Fibroblast of upper back skin (primary cell): ENCODE data around the gene DRC7.
A peak's percentile ranks its signal among the peaks of the same experiment; 100 is the strongest.
"Not testable (repeated sequence)": the region's sequence is repeated elsewhere in the genome, so short reads cannot be mapped to it uniquely, and the experiment has no call there.

ENCODE experiments used
- DNase-seq: peaks from one replicate; pipeline ENCODE4 v3.0.0-alpha.2; 2013

Gene DRC7

DNA sequence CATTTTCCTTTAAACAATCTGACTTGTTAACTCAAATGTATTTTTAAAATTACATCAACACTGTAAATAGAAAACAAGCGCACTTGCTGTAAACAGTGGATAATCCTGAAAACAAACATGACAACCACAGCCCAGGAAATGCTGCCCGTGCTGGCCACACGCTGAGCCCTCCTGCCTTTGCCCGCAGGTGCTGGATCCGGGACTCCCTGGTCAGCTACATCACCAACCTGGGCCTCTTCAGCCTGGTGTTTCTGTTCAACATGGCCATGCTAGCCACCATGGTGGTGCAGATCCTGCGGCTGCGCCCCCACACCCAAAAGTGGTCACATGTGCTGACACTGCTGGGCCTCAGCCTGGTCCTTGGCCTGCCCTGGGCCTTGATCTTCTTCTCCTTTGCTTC lies 33.1 kb upstream of the DRC7 start:
- no peak for DNase-seq

DNA sequence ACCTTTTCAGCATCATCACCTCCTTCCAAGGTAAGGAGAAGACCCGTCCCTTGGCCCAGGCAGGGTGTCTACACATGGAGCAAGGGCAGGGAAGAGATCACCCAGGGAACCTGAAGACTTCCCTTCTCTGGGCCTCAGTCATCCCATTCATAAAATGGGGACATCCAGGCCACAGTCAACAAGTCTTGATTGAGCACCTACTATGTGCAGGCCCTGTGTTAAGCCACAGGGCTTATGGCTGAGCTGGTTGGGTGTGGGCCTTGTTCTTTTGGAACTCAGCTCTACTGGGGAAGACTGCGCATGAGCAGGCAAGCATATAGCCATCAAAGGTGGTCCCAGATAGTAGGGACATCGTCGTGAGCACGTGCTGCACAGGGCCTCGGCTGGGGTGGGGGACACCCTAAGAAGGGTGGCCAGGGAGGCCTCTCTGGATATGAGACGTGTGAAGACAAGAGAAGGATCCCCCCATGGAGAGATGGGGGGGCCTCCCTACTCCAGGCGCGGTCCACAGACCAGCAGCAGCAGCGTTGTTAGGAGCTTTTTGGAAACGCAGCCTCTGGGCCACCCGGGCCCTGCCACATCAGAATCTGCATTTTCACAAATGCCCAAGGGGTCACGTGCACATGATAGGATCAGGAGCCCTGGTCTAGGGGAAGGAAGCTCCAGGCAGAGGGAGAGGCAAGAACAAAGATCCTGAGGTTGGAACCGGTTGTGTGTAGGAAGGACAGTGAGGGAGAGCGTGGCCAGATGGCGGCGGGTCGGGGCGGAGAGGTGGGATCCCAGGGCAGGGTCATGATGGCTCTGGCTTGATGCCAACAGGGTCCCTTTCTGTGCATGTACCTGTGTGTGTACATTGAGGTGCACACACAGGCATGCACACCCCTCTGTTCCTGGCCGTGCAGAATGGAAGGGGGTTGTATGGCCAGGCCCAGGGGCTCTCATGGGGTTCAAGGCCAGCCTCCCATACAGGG lies 32.4 kb upstream of the DRC7 start:
- no peak for DNase-seq

DNA sequence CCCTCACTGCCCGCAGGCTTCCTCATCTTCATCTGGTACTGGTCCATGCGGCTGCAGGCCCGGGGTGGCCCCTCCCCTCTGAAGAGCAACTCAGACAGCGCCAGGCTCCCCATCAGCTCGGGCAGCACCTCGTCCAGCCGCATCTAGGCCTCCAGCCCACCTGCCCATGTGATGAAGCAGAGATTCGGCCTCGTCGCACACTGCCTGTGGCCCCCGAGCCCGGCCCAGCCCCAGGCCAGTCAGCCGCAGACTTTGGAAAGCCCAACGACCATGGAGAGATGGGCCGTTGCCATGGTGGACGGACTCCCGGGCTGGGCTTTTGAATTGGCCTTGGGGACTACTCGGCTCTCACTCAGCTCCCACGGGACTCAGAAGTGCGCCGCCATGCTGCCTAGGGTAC lies 31.2 kb upstream of the DRC7 start:
- no peak for DNase-seq

DNA sequence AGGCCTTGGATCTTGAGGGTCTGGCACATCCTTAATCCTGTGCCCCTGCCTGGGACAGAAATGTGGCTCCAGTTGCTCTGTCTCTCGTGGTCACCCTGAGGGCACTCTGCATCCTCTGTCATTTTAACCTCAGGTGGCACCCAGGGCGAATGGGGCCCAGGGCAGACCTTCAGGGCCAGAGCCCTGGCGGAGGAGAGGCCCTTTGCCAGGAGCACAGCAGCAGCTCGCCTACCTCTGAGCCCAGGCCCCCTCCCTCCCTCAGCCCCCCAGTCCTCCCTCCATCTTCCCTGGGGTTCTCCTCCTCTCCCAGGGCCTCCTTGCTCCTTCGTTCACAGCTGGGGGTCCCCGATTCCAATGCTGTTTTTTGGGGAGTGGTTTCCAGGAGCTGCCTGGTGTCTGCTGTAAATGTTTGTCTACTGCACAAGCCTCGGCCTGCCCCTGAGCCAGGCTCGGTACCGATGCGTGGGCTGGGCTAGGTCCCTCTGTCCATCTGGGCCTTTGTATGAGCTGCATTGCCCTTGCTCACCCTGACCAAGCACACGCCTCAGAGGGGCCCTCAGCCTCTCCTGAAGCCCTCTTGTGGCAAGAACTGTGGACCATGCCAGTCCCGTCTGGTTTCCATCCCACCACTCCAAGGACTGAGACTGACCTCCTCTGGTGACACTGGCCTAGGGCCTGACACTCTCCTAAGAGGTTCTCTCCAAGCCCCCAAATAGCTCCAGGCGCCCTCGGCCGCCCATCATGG lies 30.5 kb upstream of the DRC7 start:
- no peak for DNase-seq

DNA sequence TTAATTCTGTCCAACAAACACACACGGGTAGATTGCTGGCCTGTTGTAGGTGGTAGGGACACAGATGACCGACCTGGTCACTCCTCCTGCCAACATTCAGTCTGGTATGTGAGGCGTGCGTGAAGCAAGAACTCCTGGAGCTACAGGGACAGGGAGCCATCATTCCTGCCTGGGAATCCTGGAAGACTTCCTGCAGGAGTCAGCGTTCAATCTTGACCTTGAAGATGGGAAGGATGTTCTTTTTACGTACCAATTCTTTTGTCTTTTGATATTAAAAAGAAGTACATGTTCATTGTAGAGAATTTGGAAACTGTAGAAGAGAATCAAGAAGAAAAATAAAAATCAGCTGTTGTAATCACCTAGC lies 30.0 kb upstream of the DRC7 start:
- DNase-seq = no peak

DNA sequence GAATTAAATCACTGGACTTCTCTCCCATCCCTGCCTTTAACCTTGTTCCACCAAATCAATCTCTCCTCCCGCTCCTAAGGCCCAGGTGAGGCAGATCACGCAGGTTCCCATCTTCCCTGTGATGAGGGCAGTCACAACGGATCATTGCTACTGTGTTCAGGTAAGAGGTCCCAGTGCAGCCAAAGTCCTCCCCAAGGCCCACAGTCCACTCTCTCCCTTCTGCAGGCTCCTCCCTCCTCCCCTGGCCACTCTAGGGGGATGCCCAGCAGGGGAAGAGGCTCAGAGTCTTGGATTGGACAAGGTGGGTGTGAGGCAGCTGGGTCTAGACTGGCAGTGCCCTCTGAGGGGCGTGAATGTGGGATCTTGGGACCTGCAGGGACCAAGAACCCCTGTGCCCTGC lies 29.1 kb upstream of the DRC7 start:
- no peak for DNase-seq

DNA sequence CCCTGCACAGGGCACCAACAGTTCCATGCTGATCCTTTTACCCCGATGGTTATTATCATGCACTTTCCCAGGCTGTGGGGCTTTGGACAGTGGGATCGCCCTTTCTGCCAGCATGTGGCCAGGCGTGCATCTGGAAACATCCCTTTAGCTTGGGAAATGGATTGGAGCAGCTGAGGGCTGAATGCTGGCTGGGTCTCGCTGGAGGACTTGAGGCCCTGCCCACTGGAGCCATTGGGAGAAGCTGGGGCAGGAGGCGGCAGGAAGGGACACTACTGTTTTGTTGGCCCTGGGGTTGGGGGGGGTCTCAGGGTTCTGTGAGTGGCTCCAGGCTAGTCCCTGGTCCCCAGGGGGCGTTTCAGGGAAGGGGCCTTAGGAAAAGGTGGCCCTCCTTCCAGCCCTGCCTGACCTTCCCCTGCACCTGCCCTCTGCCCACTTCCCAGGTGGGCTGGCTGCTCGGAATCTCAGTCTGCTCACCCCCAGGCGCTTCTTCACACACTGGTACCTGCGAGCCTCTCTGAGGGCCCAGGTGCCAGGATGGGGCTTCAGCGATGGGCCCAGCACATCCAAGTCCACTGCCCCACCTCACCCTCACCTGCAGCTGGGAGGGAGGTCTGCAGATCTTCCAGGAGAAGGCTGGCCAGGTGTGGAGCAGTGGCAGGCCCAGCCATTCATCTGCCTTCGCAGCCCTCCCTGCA lies 28.1 kb upstream of the DRC7 start:
- no peak for DNase-seq

DNA sequence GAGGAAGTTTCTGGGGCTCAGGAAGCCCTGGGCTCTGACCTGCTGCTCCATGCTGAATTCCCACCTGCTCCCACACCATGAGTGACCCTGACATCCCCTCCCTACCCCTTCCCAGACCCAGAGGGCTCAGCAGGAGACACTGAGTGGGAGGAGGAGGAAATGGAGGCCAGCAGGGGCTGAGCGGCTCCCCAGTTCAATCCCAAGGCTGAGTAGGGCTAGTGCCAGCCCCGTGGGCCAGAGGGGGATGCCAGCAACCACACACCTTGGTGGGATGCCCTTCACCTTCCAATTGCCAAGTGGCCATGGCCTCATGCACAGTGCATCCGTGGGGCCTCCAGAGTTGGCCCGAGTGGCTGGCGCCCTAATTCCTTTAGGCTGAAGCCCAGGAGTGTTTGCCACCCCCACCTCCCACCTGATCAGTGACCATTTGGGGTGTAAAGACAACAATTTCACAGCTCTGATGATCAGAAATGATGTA lies 27.5 kb upstream of the DRC7 start:
- DNase-seq = no peak

DNA sequence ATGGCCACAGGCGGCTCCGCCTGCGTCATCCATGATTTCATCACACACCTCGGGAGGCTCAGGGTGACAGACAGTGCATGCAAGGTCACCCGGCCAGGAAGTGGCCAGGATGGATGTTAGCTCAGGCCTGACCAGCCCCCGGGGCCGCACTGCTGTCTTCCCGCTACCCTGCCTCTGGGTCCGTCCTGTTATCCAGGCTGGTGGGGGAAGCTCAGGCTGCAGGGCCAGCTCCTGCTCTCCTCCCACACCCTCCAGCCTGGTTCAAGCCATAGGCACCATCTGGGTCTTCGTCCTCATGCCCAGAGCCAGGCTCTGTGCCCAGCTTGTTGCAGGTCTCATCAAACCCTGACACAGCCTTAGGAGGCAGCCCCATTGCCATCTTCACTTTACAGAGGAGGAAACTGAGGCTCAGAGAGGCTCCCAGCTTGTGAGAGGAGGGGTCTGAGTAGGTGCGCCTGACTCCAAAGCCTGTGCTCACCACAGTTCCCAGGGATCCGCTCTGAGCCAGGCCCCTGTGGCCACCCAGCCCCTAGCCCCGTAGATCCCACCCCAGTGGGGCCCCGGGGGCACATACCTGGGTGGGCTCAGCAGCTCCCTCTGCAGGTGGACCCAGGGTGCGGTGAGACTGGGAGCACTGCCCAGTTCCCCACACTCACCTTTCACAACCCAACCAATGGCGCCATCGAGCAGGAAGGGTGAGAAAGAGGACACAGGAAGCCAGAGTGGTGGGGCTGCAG lies 26.9 kb upstream of the DRC7 start:
- DNase-seq = no peak

DNA sequence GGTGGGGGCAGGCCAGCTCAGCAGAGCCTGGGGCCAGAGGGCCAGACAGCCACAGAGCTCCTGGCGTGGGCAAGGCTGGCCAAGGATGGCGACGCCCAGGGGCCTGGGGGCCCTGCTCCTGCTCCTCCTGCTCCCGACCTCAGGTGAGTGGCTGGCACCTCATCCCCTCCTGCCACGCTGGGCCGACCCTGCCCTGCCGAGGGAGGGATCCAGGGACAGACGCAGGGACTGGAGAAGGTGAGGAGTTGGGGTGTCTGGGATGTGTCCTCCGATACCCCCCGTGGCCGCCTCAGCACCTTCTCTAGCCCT lies 26.4 kb upstream of the DRC7 start, which contains the start of gene ADGRG3:
Gene ADGRG3, plus strand, starts transcription at position 44 of the 309 bp plus-strand sequence. Its CDS starts 42 bp downstream, at position 86.
- no peak for DNase-seq

DNA sequence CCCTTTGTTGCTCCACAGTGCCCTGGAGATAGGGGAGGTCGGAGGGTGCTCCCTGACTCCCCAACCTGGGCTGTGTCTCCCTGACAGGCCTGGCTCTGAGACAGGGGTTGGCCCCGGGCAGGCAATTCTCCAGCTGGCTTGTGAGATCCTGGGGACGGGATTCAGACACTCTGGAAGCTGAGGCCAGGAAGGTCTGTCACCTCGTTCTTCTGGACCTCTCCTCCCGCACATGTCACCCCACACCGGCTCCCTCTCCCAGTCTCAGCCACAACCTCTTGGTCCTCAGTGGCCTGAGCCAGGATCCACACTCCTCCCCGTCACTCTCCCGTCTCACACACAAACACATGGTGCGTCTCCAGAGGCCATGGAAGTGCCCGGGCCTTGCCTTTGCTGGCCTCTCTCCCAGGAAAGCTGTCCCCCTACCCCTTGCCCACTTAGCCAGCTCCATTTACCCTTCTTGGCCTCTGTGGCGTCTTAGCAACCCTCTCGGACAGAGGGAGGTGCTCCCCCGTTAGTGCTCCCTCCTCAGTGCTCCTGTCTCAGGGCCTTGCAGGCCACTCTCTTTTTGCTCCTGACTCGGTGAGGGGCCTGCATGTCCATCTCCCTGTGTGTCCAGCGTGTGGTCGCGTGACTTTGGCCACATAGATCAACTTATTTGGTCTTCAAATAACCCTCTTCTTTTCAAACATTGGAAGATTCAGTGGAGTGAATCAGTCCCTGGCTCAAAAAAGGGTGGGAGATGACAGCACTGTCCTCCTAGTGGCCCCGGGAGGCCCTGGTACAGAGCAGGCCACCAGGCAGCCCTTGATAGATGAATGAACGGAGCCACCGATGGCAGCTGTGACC lies 25.8 kb upstream of the DRC7 start:
- DNase-seq = no peak

DNA sequence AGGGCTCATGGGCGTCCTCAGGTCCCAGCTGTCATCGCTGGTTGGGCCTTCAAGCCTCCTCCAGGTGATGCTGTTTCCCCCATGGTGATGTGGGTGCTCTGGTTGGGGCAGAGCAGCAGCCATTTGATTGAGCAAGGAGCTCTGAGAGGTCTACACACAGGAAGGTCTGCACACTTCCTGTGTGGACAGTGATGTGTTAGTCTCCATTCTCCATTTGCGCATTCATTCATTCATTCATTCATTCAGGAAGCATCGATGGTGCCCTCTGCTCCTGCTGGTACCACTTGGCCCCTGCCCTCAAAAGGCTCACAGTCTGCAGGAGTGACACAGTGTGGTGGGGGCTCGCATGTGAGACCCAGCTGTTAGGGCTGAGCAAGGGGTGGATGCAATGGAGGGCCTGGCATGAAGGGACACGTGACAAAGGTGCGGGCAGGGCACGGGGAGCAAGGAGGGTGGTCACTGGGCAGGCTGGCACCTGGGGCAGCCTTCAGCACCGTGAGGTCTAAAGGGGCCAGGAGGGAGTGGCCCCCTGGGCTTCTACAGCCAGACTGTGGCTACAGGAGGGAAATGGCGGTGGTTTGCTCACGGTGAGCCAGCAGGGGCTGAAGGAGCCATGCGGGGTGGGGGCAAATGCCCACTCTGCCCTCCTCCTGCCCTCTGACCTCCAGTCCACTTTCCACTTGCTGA lies 25.0 kb upstream of the DRC7 start:
- DNase-seq = no peak

DNA sequence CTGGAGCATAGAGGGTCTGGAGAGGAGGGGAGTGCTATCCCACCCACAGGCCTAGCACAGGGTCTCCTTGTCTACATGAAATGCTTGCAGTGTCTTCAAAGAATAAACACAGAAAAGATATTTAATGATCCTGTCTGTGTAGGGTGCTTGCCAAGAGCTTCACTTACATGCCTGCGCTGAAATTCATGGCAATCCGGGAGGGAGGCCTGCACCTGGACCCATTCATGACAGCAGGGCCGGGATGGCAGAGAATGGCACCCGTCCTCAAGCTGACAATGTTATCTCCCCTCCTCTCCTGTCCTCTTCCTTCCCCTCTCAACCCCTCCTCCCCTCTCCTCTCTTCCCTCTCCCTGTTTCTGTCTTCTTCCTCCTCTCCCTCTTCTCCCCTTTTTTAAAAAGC lies 24.4 kb upstream of the DRC7 start:
- DNase-seq = no peak

DNA sequence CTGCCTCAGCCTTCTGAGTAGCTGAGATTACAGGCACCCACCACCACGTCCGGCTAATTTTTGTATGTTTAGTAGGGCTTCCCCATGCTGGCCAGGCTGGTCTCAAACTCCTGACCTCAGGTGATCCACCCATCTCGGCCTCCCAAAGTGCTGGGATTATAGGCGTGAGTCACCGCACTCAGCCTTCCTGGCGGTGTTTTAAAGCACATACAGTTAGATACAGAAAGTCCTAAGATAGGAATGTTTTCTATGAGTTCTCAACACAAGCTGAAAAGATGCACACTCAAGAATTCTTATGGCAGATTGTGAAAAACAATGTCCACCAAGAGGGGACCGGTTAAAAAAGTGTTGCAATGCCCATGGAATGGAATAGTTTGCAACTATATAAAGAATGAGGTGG lies 23.2 kb upstream of the DRC7 start:
- DNase-seq = not testable (repeated sequence)

DNA sequence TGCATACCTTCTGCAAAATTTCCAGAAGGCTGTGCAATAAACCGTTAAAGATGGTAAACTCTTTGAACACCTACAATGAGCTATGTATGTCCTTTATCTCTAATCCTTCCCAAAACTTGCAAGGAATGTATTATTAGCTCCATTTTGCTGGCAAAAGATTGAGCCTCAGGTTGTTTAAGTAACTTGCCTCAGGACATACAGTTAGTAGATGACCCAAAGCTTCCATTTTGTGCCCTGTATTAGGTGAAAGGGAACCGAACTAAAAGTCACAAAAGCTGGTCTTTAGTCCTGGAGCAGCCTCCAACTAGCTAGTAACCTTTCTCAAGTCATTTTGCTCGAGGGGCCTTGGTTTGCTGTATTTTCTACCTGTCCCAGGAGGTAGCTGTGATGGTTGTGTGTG lies 22.2 kb upstream of the DRC7 start:
- no peak for DNase-seq

DNA sequence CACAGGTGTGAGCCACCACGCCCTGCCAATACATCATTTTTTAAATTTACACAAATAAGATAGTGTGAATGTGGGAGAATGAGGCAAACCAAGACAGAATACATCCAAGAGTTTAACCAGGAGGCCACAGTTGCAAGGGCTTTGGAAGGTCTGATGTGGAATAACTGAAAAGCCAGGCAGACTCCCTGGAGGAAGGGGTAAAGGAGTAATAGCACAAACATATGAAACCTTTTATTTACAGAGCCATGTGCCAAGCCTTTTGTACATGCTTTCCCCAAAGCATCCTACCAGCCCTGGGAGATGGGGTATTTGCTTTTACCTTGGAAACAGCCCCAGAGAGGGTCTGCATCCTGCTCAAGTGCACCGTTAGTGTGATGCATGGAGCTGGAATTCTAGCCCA lies 21.8 kb upstream of the DRC7 start:
- no peak for DNase-seq

DNA sequence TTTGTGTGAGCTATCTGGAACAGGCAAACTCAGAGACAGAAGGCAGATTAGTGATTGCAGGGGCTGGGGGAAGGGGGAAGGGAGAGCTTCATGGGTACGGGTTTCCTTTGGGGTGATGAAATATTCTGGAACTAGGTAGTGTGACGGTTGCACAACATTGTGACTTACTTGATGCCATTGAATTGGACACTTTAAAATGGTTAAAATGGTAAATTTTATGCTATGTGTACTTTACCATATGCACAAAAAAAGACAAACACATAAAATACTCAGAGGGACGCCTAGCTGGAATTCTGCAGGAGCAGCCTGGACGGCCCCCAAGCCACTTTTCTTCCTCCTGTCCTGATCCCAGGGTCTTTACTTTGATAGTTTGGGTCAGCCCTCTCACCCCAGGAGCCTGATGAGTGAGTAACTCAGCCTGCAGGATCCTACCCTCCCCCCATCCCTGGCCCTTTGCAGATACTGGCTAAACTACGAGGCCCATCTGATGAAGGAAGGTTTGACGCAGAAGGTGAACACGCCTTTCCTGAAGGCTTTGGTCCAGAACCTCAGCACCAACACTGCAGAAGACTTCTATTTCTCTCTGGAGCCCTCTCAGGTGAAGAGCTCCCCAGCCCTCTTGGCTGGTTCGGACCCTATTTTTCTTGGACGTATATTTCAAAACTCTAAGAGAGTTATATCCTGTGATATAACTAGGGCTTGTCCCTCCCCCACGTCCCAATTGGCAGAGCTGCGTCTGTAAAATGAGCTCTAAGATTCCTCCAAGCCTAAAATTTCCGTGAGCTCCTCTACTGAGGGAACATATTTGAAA lies 18.7 kb upstream of the DRC7 start:
- peak; percentile 23 for DNase-seq

DNA sequence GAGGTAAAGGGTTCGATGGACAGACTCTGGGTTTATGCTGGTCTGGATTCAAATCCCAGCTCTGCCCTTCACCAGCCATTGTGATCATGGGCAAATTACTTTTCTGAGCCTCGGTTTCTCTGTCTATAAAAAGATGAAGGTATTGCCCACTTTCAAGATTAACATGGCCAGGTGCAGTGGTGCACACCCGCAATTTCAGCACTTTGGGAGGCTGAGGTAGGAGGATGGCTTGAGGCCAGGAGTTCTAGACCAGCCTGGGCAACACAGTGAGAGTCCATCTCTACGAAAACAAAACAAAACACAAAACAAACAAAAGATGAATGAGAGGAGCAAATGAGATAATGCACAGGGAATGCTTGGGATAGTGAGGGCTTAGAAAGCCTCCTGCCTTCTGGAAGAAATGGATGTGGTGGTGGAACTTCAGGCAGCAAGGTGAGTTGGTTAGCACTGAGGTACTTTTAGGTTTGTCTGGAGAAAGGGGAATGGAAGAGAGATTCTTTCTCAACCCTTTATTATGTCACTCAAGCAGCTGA lies 18.0 kb upstream of the DRC7 start:
- no peak for DNase-seq

DNA sequence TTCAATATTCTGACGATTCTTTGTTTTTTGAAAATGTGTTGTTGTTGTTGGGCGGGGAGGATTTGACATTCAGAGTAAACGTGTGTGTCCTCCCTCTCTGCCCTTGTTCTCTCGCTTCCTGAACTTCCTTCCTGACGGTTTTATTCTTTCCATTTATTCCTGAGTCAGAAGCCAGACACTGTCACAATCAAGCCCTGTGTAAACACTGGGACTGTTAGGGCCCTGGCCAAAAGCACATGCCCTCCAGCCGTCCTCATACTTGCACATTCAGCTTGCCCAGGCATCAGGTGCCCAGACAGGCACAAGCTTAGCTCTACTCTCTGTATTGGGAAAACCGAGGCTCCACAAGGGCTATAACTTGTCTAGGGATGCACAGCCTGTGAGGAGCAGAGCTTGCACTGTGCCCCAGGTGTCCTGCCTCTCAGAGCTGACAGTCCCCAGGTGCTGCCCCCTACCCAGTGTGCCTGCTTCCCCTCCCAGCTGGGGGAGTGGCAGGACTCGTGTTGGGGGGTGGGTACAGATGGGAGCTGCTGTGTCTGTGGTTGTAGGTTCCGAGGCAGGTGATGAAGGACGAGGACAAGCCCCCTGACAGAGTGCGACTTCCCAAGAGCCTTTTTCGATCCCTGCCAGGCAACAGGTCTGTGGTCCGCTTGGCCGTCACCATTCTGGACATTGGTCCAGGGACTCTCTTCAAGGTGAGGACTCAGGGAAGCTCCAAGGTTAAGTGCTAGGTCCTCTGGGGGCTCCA lies 16.8 kb upstream of the DRC7 start:
- DNase-seq = no peak
